MG63 (cell line): Measurements from ENCODE around the gene PLXNA2. TPM values are rescaled to one million over a fixed set of nuclear protein-coding genes. Genes with fewer than 3 reads are reported as not detected.

Experiments
- DNase-seq: peaks from one replicate; pipeline ENCODE4 v3.0.0-alpha.2; 2020
- H3K27me3 ChIP-seq: fragments of 250-450 bp; sonication (Bioruptor Pico); 2 replicates; pipeline ENCODE4 v1.5.1; 2020; ENCODE audit warnings: mild to moderate bottlenecking, moderate library complexity
- H3K36me3 ChIP-seq: fragments of 250-450 bp; sonication (Bioruptor Pico); 2 replicates; pipeline ENCODE4 v1.5.1; 2020; ENCODE audit warnings: mild to moderate bottlenecking, moderate library complexity
- H3K4me3 ChIP-seq: fragments of 250-450 bp; sonication (Bioruptor Pico); 2 replicates; pipeline ENCODE4 v1.5.1; 2020; ENCODE audit warnings: mild to moderate bottlenecking, moderate library complexity
- H3K9me3 ChIP-seq: fragments of 250-450 bp; sonication (Bioruptor Pico); 2 replicates; pipeline ENCODE4 v1.5.1; 2020; ENCODE audit warnings: mild to moderate bottlenecking, moderate library complexity
- total RNA-seq: library from RNA; depleted of rRNA; stranded (reverse); fragments of >200 nt; shearing (Covaris generic); gene quantifications from 2 replicates; pipeline ENCODE4 v1.2.3, GENCODE V29; 2014; ENCODE audit warnings: low replicate concordance

Gene PLXNA2
- total RNA-seq, 1 experiment from 2014 or later = 0.56 TPM

DNA sequence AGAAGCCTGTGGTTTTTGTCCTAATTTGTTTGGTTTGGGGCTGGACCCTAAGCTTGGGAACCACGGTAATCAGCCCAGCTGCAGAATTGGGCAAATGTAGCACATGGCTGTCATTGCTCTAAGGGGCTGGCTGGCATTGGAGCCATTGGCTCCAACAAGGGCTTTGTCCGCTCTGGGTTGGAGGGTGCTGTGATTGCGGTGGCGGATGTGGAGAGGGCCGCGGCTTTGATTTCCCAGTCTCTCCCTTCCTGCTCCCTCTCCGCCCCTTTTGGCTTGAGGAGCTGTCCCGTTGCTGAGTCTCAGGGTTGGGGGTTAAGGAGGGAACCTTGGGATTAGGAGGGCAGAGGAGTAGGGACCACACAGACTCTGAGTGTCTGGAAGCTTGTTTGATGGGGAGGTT is 241.5 kb downstream of the PLXNA2 start:
- DNase-seq = no peak
- Histone ChIP-seq H3K27me3 (no peaks in the 10 kb centered on the region), H3K4me3 (no peak overlapping the region), H3K36me3 (no peaks in the 10 kb centered on the region), H3K9me3 (peaks cover 9% of the 10 kb centered on the region; the same call in 1 of the 2 replicates)

DNA sequence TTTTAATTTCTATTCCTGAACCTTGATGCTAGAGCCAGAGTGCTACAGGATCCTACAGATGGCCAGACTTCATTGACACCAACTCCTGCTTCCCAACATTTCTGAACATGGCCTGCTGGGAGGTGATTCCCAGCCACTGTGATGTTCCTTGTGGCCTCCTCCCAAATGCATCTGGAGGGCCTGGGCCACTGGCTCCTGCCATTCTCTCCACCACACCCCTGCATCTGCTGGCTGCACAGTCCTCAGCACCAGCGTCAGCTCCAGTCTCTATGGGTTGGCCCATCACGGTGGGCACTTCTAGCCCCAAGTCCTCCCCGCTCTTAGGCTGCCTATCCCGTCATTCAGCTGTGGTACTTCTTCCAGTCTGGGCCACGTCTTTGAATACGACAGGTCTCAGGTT is 242.1 kb downstream of the PLXNA2 start:
- Histone ChIP-seq H3K9me3 (peaks cover 9% of the 10 kb centered on the region; the same call in 1 of the 2 replicates), H3K36me3 (no peaks in the 10 kb centered on the region), H3K27me3 (no peaks in the 10 kb centered on the region), H3K4me3 (no peak overlapping the region)
- DNase-seq = no peak

DNA sequence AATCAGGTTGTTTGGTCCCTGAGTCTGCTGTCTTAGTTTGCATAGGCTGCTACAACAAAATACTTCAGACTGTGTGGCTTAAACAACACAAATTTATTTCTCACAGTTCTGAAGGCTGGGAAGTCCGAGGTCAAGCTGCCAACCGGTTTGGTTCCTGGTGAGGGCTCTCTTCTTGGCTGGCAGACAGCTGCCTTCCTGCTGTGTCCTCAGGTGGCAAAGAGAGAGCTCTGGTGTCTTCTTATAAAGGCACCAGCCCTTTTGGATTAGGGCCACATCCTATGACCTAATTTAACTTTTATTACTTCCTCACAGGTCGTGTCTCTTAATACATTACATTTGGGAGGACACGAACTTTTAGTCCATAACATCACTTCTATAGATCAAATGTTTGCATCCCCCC is 243.7 kb downstream of the PLXNA2 start:
- H3K36me3 ChIP-seq = no peaks in the 10 kb centered on the region
- H3K27me3 ChIP-seq = no peaks in the 10 kb centered on the region
- H3K4me3 ChIP-seq = no peak overlapping the region
- H3K9me3 ChIP-seq = 0 out of 2 replicates have a peak, but pooled peaks cover 5% of the 10 kb centered on the region
- DNase-seq = no peak

DNA sequence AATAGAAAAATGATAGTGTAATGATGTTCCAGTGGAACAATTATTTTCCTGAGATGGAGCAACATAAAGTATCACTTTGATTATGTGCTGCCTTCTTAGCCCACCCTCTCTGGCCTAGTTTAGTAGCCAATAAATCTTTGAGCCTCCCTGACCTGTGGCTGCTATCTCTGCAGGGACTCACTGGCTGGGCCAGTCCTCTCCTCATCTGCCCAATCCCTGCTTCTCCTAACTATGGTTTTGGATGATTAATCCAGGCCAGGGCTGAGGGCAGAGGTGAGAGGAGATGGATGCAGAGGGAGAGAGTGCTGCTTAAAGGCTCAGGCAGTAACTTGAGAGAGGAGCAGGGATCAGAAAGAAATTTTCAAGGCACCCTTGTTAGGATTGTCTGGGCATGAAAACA is 244.2 kb downstream of the PLXNA2 start:
- Histone ChIP-seq H3K27me3 (no peaks in the 10 kb centered on the region), H3K9me3 (0 out of 2 replicates have a peak, but pooled peaks cover 5% of the 10 kb centered on the region), H3K4me3 (no peak overlapping the region), H3K36me3 (no peaks in the 10 kb centered on the region)
- no peak for DNase-seq

DNA sequence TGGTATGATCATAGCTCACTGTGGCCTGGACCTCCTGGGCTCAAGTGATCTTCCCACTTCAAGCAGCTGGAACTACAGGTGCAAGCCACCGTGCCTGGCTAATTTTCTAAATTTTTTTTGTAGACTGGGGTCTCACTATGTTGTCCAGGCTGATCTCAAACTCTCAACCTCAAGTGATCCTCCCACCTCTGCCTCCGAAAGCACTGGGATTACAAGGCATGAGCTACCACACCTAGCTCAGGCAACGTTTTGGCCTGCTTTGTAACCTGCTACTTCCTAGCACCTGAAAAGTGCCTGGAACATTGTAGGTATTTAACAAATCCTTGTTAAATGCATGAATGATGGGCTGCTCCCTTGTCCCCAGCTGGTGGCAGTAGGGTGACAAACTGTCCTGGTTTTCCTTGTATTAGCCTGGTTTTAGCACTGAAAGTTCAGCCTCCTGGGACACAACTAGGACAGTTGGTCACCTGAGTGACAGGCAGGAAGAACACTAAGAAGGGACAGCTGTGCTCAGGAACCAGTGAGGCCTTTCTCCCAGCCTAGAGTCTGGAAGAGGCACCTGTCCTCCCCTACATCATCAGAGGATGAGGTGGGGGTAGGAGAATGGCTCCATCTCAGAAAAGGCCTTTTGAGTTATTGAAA is 244.8 kb downstream of the PLXNA2 start:
- Histone ChIP-seq H3K36me3 (no peaks in the 10 kb centered on the region), H3K4me3 (no peak overlapping the region), H3K27me3 (0 out of 2 replicates have a peak, but pooled peaks cover 2% of the 10 kb centered on the region), H3K9me3 (0 out of 2 replicates have a peak, but pooled peaks cover 5% of the 10 kb centered on the region)
- DNase-seq = no peak

DNA sequence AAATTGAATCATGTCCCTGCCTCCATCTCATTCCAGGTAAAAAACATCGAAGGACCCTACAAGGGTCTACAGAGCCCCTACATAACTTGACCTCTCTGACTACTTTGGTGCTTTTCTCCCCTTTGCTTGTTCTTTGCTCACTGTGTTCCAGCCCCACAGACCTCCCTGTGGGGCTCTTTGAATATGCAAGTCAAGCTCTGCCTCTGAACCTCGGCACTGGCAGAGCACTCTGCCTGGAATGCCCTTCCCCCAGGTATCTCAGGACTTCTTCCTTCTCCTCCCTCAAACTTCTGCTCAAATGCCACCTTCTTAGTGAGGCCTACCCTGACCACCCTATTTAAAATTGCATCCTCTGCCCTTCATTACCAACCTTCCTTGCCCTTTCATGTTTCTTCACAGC is 245.5 kb downstream of the PLXNA2 start:
- Histone ChIP-seq H3K9me3 (0 out of 2 replicates have a peak, but pooled peaks cover 5% of the 10 kb centered on the region), H3K36me3 (no peaks in the 10 kb centered on the region), H3K27me3 (peaks cover 2% of the 10 kb centered on the region; the same call in 1 of the 2 replicates), H3K4me3 (no peak overlapping the region)
- no peak for DNase-seq

DNA sequence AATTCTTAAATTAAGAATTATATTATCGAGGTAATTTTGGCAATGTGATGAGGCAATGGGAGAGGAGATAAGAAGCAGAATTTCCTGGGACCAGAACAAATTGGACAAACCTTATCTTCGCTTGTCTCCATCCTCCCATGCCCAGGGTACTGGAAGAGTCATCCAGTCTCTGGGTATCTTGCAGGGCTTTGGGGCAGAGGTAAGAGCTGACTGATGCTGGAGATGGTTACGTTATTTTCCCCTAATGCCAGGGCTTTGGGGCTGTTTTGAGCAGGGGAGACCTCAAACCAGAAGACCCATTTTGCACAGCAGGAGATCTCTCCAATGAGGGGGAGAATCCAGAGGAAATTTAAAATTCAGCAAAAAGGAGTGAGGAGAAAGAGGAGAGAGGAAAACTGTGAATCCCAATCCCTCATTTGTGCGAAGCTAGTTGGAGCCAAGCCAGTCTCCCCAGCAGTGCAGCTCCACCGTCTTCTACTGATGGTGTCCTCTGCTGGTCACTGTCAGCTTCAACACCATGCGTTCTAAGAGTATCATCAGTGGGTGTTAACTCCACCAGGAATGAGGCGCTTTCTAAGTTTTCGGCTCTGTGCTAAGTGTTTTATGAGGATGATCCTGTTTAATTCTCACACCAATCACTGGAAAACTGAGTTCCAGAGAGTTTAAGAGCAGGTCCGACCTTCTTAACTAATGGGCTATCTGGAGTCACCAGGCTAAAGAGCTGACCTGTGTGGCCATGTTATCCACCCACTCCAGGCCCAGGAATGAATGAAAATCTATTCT is 246.5 kb downstream of the PLXNA2 start:
- Histone ChIP-seq H3K27me3 (peaks cover 2% of the 10 kb centered on the region; the same call in 1 of the 2 replicates), H3K36me3 (no peaks in the 10 kb centered on the region), H3K4me3 (no peak overlapping the region), H3K9me3 (peaks cover 5% of the 10 kb centered on the region; the same call in 1 of the 2 replicates)
- peak; percentile 58 for DNase-seq

DNA sequence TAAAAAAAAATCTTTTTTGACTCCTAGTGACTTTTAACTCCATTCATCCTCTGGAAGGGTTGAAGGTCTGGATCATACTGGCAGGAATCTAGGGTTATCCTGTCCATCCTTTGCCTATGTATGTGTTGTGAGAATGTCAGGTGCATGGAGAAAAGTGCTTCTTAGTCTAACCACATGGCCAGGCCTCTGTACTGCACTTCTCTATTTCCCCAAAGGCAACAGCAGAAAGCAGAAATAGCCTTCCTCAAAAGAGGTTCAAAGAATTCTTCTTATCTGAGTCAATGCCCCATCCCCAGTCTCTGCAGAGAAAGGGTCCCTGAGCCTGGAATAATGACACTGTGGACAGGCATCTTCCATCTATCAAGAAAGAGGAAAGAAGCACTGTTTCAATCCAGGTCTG is 247.5 kb downstream of the PLXNA2 start:
- no peak for DNase-seq

DNA sequence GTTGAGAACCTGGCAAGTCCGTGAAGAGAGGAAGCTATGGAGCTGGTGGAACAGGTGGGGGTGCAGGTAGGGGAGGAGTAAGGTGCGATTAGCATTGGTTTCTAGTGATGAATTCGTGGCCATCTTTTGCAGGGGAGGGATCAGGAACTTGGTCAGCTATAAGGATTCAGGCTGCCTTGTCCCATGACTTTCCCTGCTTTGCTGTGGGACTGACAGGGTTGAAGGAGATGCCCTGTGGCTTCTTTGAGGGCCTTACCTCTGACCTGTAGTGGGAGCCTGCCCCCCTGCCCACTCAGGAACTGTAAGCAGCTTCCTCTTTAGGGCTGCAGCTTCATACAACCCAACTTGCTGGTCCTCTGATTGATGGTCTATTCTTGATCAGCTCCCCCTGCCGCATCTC is 248.6 kb downstream of the PLXNA2 start:
- H3K4me3 ChIP-seq = no peak overlapping the region
- peaks cover 2% of the 10 kb centered on the region; the same call in 1 of the 2 replicates for H3K27me3 ChIP-seq
- no peak for DNase-seq
- no peaks in the 10 kb centered on the region for H3K36me3 ChIP-seq
- H3K9me3 ChIP-seq = no peaks in the 10 kb centered on the region; the same call in 1 of the 2 replicates

More for the DNA sequence above, 247.5 kb downstream of the PLXNA2 start:
- no peak overlapping the region for H3K4me3 ChIP-seq
- no peaks in the 10 kb centered on the region for H3K36me3 ChIP-seq
- peaks cover 4% of the 10 kb centered on the region; the same call in 1 of the 2 replicates for H3K9me3 ChIP-seq
- peaks cover 2% of the 10 kb centered on the region; the same call in 1 of the 2 replicates for H3K27me3 ChIP-seq

DNA sequence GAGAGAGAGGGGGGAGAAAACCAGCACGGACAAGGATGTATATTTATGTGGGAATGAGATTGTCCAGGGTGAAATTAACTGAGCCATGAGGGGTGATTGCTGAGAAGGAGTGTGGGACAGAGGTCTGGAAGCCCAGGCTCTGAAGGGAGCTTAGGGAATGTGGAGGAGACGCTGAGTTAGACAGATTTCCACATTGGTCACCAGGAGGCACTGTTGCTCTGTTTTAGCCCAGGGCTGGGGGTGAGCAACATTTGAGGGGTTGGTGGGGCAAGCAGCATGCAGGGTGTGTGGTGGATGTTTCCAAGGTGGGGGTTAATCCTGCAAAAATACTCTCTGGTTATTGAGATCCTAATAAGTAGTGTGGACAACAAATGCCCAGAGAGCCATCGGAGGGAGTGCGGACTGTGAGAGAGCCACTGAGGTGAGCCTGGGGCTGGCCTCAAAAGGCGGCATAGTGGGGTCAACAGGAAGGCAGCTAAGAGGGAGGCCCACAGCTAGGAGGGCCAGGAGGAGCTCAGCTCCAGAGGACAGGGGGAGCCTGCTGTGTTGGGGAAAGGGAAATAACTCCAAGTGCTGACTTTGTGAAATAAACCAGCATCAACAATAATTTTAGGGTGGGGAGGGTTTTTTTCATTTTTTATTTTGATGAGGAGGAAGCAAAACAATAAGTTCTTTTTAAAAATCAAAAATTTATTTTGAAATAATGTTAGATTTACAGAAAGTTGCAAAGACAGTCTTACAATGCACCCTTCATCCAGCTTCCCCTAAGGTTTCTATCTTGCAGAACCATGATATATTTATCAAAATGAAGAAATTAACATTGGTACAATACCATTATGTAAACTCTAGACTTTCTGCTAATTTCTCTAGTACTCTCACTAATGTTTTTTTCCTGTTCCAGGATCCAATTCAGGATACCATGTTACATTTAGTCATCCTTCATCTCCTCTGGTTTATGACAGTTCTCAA is 250.4 kb downstream of the PLXNA2 start:
- H3K9me3 ChIP-seq = no peaks in the 10 kb centered on the region; the same call in 1 of the 2 replicates
- no peaks in the 10 kb centered on the region for H3K36me3 ChIP-seq
- DNase-seq = no peak
- peaks cover 6% of the 10 kb centered on the region for H3K27me3 ChIP-seq
- H3K4me3 ChIP-seq = no peak overlapping the region

DNA sequence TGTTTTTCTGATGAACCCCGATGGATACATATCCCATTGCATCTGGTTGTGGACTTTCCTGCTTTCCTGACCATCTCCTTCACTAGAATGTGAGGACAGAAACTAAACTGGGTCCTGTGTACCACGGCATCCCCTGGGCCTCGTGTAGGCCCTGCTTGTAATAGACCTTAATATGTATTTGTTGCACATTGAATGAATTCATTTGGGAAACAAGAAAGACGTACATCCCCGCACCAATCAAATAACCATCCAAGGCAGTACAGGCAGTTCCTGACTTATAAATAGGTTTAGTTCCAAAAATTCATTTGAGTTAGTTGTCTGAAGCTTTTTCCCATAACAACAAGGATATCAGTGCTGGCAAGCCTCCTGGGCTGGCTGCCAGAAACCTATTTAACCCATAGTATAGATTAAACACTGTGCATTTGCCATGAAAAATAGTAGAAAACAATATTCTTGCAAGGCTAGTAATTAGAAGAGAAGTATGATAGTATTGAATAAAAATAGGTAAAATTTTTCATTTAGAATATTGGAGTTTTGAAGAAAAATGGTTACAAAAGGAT is 251.4 kb downstream of the PLXNA2 start:
- peaks cover 9% of the 10 kb centered on the region for H3K27me3 ChIP-seq
- H3K36me3 ChIP-seq = no peaks in the 10 kb centered on the region
- H3K9me3 ChIP-seq = no peaks in the 10 kb centered on the region; the same call in 1 of the 2 replicates
- DNase-seq = no peak
- H3K4me3 ChIP-seq = no peak overlapping the region

DNA sequence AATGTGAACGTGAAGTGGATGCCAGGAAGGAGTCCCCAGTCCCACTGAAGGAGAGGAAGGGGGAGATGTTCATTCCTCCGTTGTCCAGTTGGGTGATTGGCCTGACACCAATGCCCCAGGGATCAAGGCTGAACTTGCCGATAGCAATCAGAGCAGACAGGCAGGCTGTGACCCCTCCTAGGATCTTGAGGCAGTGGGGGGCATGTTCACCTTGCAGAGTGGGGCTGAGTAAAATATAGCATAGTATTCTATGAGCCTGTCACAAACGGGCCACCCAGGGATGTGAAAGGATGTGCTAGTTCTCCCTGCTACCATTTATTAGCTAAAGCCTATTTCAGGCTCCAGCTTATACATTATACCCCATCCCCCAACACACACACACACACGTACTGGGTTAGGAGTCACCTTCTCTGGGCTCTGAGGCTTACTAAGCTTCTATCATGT is 252.6 kb downstream of the PLXNA2 start:
- no peak overlapping the region for H3K4me3 ChIP-seq
- no peaks in the 10 kb centered on the region for H3K36me3 ChIP-seq
- DNase-seq = no peak
- peaks cover 12% of the 10 kb centered on the region for H3K27me3 ChIP-seq
- no peaks in the 10 kb centered on the region; the same call in 1 of the 2 replicates for H3K9me3 ChIP-seq

DNA sequence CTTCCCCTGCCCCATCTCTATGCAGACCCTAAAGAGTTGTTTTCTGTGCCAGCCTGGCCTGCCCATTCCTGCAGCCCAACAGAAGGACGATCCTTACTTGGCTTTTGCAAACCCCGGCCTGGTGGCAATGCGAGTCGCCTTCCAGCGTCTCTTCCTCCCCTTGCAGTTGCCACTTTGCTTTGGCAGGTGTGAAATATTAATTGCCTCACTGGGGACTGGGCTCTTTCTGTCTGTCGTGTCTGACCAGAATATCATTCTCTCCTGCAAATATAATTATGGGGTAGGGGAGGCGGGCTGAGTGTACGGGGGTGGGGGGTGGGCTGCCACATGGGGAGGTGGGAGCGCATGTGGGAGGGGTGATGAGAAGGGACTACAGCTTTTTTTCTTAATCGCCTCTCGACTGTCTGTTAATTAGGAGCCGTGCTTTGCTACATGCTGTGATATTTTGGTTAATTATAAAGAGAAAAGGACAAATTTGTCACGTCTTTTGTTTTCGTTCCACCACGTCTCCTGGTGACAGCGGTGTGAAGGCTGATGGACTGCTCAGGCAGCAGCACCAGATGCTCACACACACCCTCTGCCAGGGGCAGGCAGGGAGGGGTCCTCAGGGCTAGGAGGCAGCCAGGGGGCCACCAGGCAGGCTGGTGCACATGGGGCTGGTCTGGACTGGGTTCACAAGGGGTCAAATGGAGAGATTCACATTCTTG is 253.2 kb downstream of the PLXNA2 start:
- H3K9me3 ChIP-seq = no peaks in the 10 kb centered on the region; the same call in 1 of the 2 replicates
- no peak for DNase-seq
- H3K36me3 ChIP-seq = no peaks in the 10 kb centered on the region
- no peak overlapping the region for H3K4me3 ChIP-seq
- H3K27me3 ChIP-seq = peaks cover 12% of the 10 kb centered on the region

DNA sequence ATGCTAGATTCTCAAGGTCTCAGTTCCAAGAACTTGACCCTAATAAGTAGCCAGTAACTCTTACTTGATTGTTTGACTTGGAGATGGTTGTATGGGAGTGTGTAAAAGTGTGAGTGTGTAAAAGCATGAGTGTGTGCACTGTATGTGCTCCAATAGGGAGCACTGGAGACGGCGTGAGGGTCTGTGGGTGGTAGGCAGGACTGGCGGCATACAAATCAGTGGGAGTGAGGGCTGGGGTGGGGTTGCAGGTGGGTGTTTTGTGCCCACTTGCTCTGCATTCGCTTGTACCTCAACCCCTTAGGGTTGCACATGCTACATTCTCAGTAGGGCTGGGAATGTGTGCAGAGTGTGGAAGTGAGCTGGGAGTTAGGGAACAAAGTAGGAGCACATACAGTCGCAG is 253.7 kb downstream of the PLXNA2 start:
- Histone ChIP-seq H3K9me3 (no peaks in the 10 kb centered on the region; the same call in 1 of the 2 replicates), H3K27me3 (peaks cover 12% of the 10 kb centered on the region), H3K36me3 (no peaks in the 10 kb centered on the region), H3K4me3 (no peak overlapping the region)
- DNase-seq = no peak

DNA sequence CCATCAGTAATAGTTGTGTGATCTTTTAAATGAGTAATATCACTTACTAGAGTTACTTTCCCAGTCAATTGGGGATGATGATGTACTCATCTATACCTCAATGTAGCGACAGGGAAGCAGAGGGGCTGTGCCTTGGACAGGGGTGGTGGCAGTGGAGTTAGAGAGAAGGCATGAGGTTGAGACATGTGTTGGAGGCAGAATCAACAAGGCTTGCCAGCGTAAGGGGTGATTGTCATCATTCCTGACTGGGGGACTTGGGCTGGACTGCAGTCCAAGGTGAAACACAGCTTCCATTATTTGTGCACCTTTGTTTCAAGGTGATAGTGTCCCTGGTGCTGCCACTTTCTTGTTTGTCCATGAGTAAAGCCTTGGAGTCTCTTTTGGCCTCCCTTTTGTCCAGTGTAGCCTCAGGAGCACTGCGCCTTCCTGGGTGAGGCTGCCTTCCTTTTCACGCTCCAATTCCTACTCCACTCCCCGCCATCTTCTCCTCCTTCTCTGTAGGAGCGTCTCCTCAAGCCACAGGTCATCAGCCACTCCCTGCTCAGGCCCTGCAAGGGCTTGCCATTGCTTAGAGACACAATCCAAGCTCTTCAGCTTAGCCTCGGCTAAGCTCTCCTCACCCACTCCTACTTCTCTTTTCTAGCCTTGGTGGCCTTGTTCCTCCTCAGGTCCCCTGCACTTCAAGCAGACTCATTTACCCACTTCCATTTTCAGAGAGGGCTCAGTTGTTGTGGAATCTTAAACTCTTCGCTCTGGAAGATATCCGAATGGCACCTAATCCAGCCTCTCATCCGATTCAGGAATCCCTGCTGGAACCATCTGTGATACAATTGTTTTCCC is 255.6 kb downstream of the PLXNA2 start:
- Histone ChIP-seq H3K36me3 (no peaks in the 10 kb centered on the region), H3K9me3 (no peaks in the 10 kb centered on the region; the same call in 1 of the 2 replicates), H3K27me3 (peaks cover 12% of the 10 kb centered on the region), H3K4me3 (no peak overlapping the region)
- no peak for DNase-seq
